ENCODE results near the gene GREM1.

GREM1 gene

GRCh38 chr15:32717426-32718226 is at the start of gene GREM1:
Gene GREM1, plus strand, starts transcription at chr15:32718004. Its CDS starts 12,687 bp downstream, at chr15:32730691.
- in situ Hi-C loops (cut with MboI; ENCODE audit: low sequenced_read_pairs), result no loop called here

GRCh38 chr15:32668942-32669341 is 48.9 kb upstream of the GREM1 start:
- in situ Hi-C loops (cut with MboI; ENCODE audit: low sequenced_read_pairs), result no loop called here

GRCh38 chr15:32669896-32670611 is 47.8 kb upstream of the GREM1 start:
- in situ Hi-C loops (cut with MboI; ENCODE audit: low sequenced_read_pairs), result loop anchor here (10.0 kb wide), 2 partner anchors 115 to 325 kb away; no protein-coding TSS in a partner anchor

- in situ Hi-C loops (cut with MboI; ENCODE audit: low sequenced_read_pairs), result loop anchor here (10.0 kb wide), 2 partner anchors 114 to 324 kb away; no protein-coding TSS in a partner anchor
Observed at GRCh38 chr15:32670623-32671022, 47.2 kb upstream of the GREM1 start.

GRCh38 chr15:32671339-32672325 is 46.2 kb upstream of the GREM1 start:
- in situ Hi-C loops (cut with MboI; ENCODE audit: low sequenced_read_pairs), result loop anchor here (10.0 kb wide), 2 partner anchors 113 to 323 kb away; no protein-coding TSS in a partner anchor

- in situ Hi-C loops (cut with MboI; ENCODE audit: low sequenced_read_pairs), result loop anchor here (10.0 kb wide), 2 partner anchors 110 to 320 kb away; no protein-coding TSS in a partner anchor
Observed at GRCh38 chr15:32674681-32675080, 43.1 kb upstream of the GREM1 start.

GRCh38 chr15:32675466-32675865 is 42.3 kb upstream of the GREM1 start:
- in situ Hi-C loops (cut with MboI; ENCODE audit: low sequenced_read_pairs), result loop anchor here (10.0 kb wide), 2 partner anchors 109 to 319 kb away; no protein-coding TSS in a partner anchor

- in situ Hi-C loops (cut with MboI; ENCODE audit: low sequenced_read_pairs), result loop anchor here (10.0 kb wide), 2 partner anchors 109 to 319 kb away; no protein-coding TSS in a partner anchor
Observed at GRCh38 chr15:32676169-32676568, 41.6 kb upstream of the GREM1 start.

- in situ Hi-C loops (cut with MboI; ENCODE audit: low sequenced_read_pairs), result loop anchor here (10.0 kb wide), 2 partner anchors 108 to 318 kb away; no protein-coding TSS in a partner anchor
Observed at GRCh38 chr15:32677238-32677750, 40.5 kb upstream of the GREM1 start.

GRCh38 chr15:32679298-32679690 is 38.5 kb upstream of the GREM1 start:
- in situ Hi-C loops (cut with MboI; ENCODE audit: low sequenced_read_pairs), result loop anchor here (10.0 kb wide), 2 partner anchors 106 to 316 kb away; no protein-coding TSS in a partner anchor

- in situ Hi-C loops (cut with MboI; ENCODE audit: low sequenced_read_pairs), result no loop called here
Observed at GRCh38 chr15:32682569-32682968, 35.2 kb upstream of the GREM1 start.

GRCh38 chr15:32682977-32683630 is 34.7 kb upstream of the GREM1 start:
- in situ Hi-C loops (cut with MboI; ENCODE audit: low sequenced_read_pairs), result no loop called here

- in situ Hi-C loops (cut with MboI; ENCODE audit: low sequenced_read_pairs), result no loop called here
Observed at GRCh38 chr15:32683906-32684584, 33.8 kb upstream of the GREM1 start.

GRCh38 chr15:32685576-32685975 is 32.2 kb upstream of the GREM1 start:
- in situ Hi-C loops (cut with MboI; ENCODE audit: low sequenced_read_pairs), result no loop called here

GRCh38 chr15:32687556-32687955 is 30.2 kb upstream of the GREM1 start:
- in situ Hi-C loops (cut with MboI; ENCODE audit: low sequenced_read_pairs), result no loop called here

- in situ Hi-C loops (cut with MboI; ENCODE audit: low sequenced_read_pairs), result no loop called here
Observed at GRCh38 chr15:32688151-32688639, 29.6 kb upstream of the GREM1 start.

GRCh38 chr15:32690941-32691688 is 26.7 kb upstream of the GREM1 start:
- in situ Hi-C loops (cut with MboI; ENCODE audit: low sequenced_read_pairs), result no loop called here

- in situ Hi-C loops (cut with MboI; ENCODE audit: low sequenced_read_pairs), result no loop called here
Observed at GRCh38 chr15:32691689-32692038, 26.1 kb upstream of the GREM1 start.
